Measurements from ENCODE around the gene CDCA5. TPM values are rescaled to one million over a fixed set of nuclear protein-coding genes. Genes with fewer than 3 reads are reported as not detected.

The CDCA5 gene
- total RNA-seq, 1 donor, result 15.5 TPM

- DNase-seq (ENCODE audit: low read depth), result no peak
- no peak for TF ChIP-seq CTCF (IDR thresholded peaks at IDR 0.05; ENCODE audit: insufficient read depth, low read depth, low read length)
- no peak overlapping the region for H3K4me3 ChIP-seq (ENCODE audit: low read depth, low read length)
Observed at GRCh38 chr11:65089621-65090020, 5.8 kb upstream of the CDCA5 start.

GRCh38 chr11:65087827-65088226, 4.0 kb upstream of the CDCA5 start:
- DNase-seq (ENCODE audit: low read depth), result no peak
- H3K4me3 ChIP-seq (ENCODE audit: low read depth, low read length), result no peak overlapping the region
- no peak for TF ChIP-seq CTCF (IDR thresholded peaks at IDR 0.05; ENCODE audit: insufficient read depth, low read depth, low read length)

GRCh38 chr11:65087216-65087615, 3.4 kb upstream of the CDCA5 start:
- no peak for DNase-seq (ENCODE audit: low read depth)
- no peak overlapping the region for H3K4me3 ChIP-seq (ENCODE audit: low read depth, low read length)
- TF ChIP-seq CTCF (IDR thresholded peaks at IDR 0.05; ENCODE audit: insufficient read depth, low read depth, low read length), result no peak

- H3K4me3 ChIP-seq (ENCODE audit: low read depth, low read length), result no peak overlapping the region
- no peak for DNase-seq (ENCODE audit: low read depth)
- no peak for TF ChIP-seq CTCF (IDR thresholded peaks at IDR 0.05; ENCODE audit: insufficient read depth, low read depth, low read length)
Observed at GRCh38 chr11:65086809-65087208, 3.0 kb upstream of the CDCA5 start.

GRCh38 chr11:65085446-65085845, 1.6 kb upstream of the CDCA5 start:
- no peak for TF ChIP-seq CTCF (IDR thresholded peaks at IDR 0.05; ENCODE audit: insufficient read depth, low read depth, low read length)
- no peak overlapping the region for H3K4me3 ChIP-seq (ENCODE audit: low read depth, low read length)
- no peak for DNase-seq (ENCODE audit: low read depth)

- DNase-seq (ENCODE audit: low read depth), result no peak
Observed at GRCh38 chr11:65084598-65085375, 947 bp upstream of the CDCA5 start.

More at GRCh38 chr11:65084598-65085375, 947 bp upstream of the CDCA5 start:
- peak overlapping the region; percentile 83 for H3K4me3 ChIP-seq (ENCODE audit: low read depth, low read length)
- no peak for TF ChIP-seq CTCF (IDR thresholded peaks at IDR 0.05; ENCODE audit: insufficient read depth, low read depth, low read length)

Measured in fibroblast of villous mesenchyme (primary cell).